NCI-H82 treated with DMSO at 0.1 percent for 48 hours (cell line): ENCODE results near the gene SPTBN1.
A peak's percentile ranks its signal among the peaks of the same experiment; 100 is the strongest.

Experiments
- DNase-seq: peaks from one replicate; lab custom pipeline; 2025; ENCODE audit not compliant: unreplicated experiment; lab: John Stamatoyannopoulos, UW

The SPTBN1 gene

GRCh38 chr2:54646170-54646927 lies 190.2 kb downstream of the SPTBN1 start:
- DNase-seq: no peak

- no peak for DNase-seq
Measured at GRCh38 chr2:54648256-54648655, 192.1 kb downstream of the SPTBN1 start.

GRCh38 chr2:54649191-54649590 lies 193.1 kb downstream of the SPTBN1 start:
- no peak for DNase-seq

GRCh38 chr2:54649633-54650032 lies 193.5 kb downstream of the SPTBN1 start:
- no peak for DNase-seq

- no peak for DNase-seq
Measured at GRCh38 chr2:54650612-54651011, 194.5 kb downstream of the SPTBN1 start.

- DNase-seq: no peak
Measured at GRCh38 chr2:54651291-54651690, 195.2 kb downstream of the SPTBN1 start.

GRCh38 chr2:54652540-54652939 lies 196.4 kb downstream of the SPTBN1 start:
- DNase-seq: no peak

- no peak for DNase-seq
Measured at GRCh38 chr2:54653572-54654204, 197.6 kb downstream of the SPTBN1 start.

- DNase-seq: no peak
Measured at GRCh38 chr2:54655046-54655809, 199.1 kb downstream of the SPTBN1 start.

- no peak for DNase-seq
Measured at GRCh38 chr2:54656863-54657262, 200.7 kb downstream of the SPTBN1 start.

GRCh38 chr2:54657664-54658083 lies 201.5 kb downstream of the SPTBN1 start:
- DNase-seq: peak; percentile 10

- no peak for DNase-seq
Measured at GRCh38 chr2:54658564-54659071, 202.5 kb downstream of the SPTBN1 start.

GRCh38 chr2:54659527-54659926 lies 203.4 kb downstream of the SPTBN1 start:
- no peak for DNase-seq

GRCh38 chr2:54660752-54661151 lies 204.6 kb downstream of the SPTBN1 start:
- DNase-seq: no peak

GRCh38 chr2:54663424-54664030 lies 207.4 kb downstream of the SPTBN1 start:
- no peak for DNase-seq

GRCh38 chr2:54664238-54664786 lies 208.2 kb downstream of the SPTBN1 start:
- no peak for DNase-seq

GRCh38 chr2:54665436-54665856 lies 209.3 kb downstream of the SPTBN1 start:
- DNase-seq: peak; percentile 67

- DNase-seq: no peak
Measured at GRCh38 chr2:54666131-54666633, 210.1 kb downstream of the SPTBN1 start.

GRCh38 chr2:54666634-54667265 lies 210.6 kb downstream of the SPTBN1 start:
- no peak for DNase-seq

- DNase-seq: no peak
Measured at GRCh38 chr2:54667266-54667639, 211.1 kb downstream of the SPTBN1 start.
